ENCODE measurements around the gene FAM110A. TPM values are rescaled to one million over a fixed set of nuclear protein-coding genes. Genes with fewer than 3 reads are reported as not detected.

FAM110A gene
- total RNA-seq, 1 donor from 2014 or later, result 7.1 TPM

DNA sequence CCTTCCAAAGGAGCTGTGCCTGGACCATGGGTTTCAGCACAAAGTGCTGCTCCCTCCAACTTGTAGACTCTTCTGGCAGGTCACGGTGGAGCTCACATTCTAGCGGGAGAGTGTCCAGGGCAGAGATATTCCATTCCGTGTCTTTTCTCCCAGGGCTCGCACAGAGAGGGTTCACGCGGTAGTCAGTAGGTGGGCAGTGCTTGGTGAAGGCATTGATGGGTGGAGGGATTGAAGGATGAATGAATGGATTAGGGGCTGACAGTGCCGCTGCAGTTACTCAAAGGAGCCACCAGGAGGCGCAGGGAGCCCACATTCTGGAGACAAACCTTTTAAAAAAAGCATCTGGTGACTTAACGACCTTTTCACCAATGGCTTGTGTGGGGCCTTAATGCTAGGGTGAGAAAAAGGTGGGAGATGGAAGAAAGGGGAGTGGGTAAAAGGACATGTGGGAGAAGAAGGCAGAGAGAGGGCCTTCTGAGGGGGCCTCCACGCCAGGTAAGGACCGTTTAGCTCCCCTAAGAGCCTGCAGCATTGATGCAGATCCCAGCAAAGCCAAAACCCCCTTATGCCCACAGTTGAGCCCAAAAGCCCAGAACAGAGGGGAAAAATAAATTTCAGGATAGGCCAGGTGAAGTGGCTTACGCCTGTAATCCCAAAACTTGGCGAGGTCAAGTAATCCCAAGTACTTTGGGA lies 17.5 kb upstream of the FAM110A start:
- TF ChIP-seq, protein P1, sequence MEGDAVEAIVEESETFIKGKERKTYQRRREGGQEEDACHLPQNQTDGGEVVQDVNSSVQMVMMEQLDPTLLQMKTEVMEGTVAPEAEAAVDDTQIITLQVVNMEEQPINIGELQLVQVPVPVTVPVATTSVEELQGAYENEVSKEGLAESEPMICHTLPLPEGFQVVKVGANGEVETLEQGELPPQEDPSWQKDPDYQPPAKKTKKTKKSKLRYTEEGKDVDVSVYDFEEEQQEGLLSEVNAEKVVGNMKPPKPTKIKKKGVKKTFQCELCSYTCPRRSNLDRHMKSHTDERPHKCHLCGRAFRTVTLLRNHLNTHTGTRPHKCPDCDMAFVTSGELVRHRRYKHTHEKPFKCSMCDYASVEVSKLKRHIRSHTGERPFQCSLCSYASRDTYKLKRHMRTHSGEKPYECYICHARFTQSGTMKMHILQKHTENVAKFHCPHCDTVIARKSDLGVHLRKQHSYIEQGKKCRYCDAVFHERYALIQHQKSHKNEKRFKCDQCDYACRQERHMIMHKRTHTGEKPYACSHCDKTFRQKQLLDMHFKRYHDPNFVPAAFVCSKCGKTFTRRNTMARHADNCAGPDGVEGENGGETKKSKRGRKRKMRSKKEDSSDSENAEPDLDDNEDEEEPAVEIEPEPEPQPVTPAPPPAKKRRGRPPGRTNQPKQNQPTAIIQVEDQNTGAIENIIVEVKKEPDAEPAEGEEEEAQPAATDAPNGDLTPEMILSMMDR (IDR thresholded peaks at IDR 0.05; ENCODE audit: insufficient read depth, low read length, severe bottlenecking), result peak; percentile 99
- H3K27me3 ChIP-seq (ENCODE audit: control insufficient read depth, insufficient read depth, low read length), result no peaks in the 10 kb centered on the region
- peak; percentile 36 for DNase-seq (ENCODE audit: low read depth)
- H3K36me3 ChIP-seq (ENCODE audit: control insufficient read depth, insufficient read depth, low read length), result no peaks in the 10 kb centered on the region
- peak; percentile 72 for FAIRE-seq
- H3K4me3 ChIP-seq (ENCODE audit: low read depth, low read length), result no peak overlapping the region

DNA sequence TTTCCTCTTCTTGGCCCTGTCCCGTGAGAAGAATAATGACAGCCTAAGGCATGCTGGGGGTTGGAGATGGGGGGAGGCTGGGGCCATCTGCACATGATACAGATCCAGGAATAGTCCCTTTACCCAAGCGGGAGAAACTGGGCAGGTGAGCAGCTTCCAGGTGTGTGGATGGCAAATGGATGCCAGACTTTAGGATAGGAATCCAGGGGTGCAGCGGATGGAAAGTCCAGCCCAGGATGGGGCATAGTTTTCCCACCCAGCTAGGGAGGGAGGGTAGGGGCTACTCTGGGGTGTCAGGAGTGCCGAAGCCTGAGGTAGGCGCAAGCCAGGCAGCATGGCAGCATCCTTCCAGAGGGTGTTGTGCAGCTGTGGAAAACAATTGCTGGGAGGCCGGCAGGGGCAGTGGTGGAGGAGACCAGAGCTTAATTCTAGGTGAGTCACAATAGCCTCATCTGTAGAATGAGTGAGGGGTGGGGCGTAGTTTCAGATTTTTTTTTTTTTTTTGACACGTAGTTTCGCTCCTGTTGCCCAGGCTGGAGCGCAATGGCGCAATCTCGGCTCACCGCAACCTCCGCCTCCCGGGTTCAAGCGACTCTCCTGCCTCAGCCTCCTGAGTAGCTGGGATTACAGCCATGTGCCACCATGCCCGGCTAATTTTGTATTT lies 15.4 kb upstream of the FAM110A start:
- Histone ChIP-seq H3K27me3 (ENCODE audit: control insufficient read depth, insufficient read depth, low read length) (no peaks in the 10 kb centered on the region), H3K36me3 (ENCODE audit: control insufficient read depth, insufficient read depth, low read length) (no peaks in the 10 kb centered on the region), H3K4me3 (ENCODE audit: low read depth, low read length) (no peak overlapping the region)
- peak; percentile 26 for DNase-seq (ENCODE audit: low read depth)
- no peak for FAIRE-seq
- TF ChIP-seq, protein P1 (IDR thresholded peaks at IDR 0.05; ENCODE audit: insufficient read depth, low read length, severe bottlenecking), result no peak

DNA sequence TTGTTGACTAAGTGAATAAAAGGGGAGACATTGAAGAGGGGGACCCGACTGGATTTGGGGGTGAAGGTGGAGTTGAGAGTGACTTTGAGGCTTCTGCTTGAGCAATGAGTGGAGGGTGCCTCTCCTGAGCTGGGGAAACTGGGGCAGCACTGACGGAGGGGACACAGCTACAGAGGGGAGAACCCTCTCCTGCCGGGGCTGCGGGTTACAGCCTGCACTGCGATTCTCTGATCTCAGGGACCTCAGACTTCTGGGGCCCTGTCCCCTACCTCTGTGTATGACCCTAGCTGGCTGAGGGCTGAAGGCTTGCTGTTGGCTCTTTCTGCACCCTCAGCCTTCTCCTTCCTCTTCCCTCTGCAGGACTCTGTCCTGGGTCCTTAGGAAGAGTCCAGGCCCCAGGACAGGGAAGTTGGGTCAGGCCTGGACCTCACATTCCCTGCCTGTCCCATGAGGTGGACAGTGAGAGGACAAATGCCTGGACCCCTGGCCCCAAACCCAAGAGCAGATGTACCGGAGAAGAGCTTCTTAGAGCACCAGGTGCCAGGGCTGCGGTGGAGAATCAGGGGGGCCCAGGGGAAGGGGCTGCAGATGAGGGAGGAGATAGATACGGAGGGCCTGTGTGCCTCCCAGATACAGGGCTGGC lies 13.7 kb upstream of the FAM110A start:
- DNase-seq (ENCODE audit: low read depth) (no peak), FAIRE-seq (no peak)

DNA sequence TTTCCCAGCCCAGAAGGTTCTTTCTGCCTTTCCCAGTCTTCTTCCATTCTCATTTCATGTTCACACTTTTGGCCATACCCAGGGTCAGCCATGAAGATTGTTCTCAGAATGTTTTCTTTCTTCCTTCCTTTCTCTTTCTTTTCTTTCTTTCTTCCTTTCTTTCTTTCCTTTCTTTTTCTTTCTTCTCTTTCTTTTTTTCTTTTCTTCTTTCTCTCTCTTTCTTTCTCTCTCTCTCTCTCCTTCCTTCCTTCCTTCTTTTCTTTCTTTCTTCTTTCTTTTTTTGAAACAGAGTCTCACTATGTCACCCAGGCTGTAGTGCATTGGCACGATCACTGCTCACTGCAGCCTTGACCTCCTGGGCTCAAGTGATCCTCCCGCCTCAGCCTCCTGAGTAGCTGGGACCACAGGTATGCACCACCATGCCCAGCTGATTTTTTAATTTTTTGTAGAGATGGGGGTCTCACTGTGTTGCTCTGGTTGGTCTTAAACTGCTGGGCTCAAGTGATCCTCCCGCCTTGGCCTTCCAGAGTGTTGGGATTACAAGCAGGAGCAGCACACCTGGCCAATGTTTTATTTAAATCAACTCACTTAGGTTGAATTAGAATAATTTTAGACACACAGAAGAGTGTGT lies 13.1 kb upstream of the FAM110A start:
- no peak for DNase-seq (ENCODE audit: low read depth)
- FAIRE-seq, result no peak
- TF ChIP-seq, protein P1 (IDR thresholded peaks at IDR 0.05; ENCODE audit: insufficient read depth, low read length, severe bottlenecking), result no peak
- no peaks in the 10 kb centered on the region for H3K36me3 ChIP-seq (ENCODE audit: control insufficient read depth, insufficient read depth, low read length)
- H3K4me3 ChIP-seq (ENCODE audit: low read depth, low read length), result no peak overlapping the region
- H3K27me3 ChIP-seq (ENCODE audit: control insufficient read depth, insufficient read depth, low read length), result no peaks in the 10 kb centered on the region

More for the DNA sequence above, 13.7 kb upstream of the FAM110A start:
- Histone ChIP-seq H3K36me3 (ENCODE audit: control insufficient read depth, insufficient read depth, low read length) (no peaks in the 10 kb centered on the region), H3K4me3 (ENCODE audit: low read depth, low read length) (no peak overlapping the region), H3K27me3 (ENCODE audit: control insufficient read depth, insufficient read depth, low read length) (no peaks in the 10 kb centered on the region)
- TF ChIP-seq, protein P1 (IDR thresholded peaks at IDR 0.05; ENCODE audit: insufficient read depth, low read length, severe bottlenecking), result no peak

DNA sequence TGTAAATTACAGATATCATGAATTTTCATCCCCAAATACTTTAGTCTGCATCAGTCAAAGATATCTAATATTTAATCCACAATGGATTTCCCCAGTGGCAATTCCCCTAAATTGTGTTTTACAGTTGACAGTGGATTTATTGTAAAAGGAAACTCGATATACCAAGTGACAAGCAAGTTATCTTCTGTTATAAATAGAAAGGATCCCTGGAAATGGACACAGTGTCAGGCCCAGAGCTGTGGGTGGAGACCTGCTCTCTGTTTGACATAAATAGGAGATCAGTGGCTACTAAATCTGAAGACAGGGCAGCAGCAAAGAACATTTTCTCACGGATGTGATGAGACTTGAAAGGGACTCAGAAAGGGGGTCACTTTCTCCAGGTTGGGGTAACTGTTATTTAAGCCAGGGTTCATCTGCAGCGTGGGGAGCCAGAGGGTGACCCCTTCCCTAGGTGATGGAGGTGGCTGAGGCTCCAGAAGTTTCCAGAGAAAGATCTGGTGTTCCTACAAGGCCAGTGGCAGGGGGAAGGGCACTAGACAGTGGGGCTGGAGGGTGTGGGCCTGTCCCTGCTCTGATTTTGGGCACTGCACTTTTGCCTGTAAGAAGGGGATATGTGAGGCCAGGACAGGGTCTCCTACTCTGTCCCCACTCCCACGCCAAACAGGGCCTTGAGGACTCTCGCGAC lies 12.3 kb upstream of the FAM110A start:
- no peak for FAIRE-seq
- Histone ChIP-seq H3K4me3 (ENCODE audit: low read depth, low read length) (no peak overlapping the region), H3K36me3 (ENCODE audit: control insufficient read depth, insufficient read depth, low read length) (no peaks in the 10 kb centered on the region), H3K27me3 (ENCODE audit: control insufficient read depth, insufficient read depth, low read length) (no peaks in the 10 kb centered on the region)
- TF ChIP-seq, protein P1 (IDR thresholded peaks at IDR 0.05; ENCODE audit: insufficient read depth, low read length, severe bottlenecking), result no peak
- no peak for DNase-seq (ENCODE audit: low read depth)
